HS-5 (cell line): ENCODE results near the gene MEGF6.
"Not testable (repeated sequence)": the region's sequence is repeated elsewhere in the genome, so short reads cannot be mapped to it uniquely, and the experiment has no call there.

ENCODE experiments used
- DNase-seq: peaks from one replicate; pipeline ENCODE4 v3.0.0-alpha.2; 2012; ENCODE audit warnings: low read depth

MEGF6 gene

DNA sequence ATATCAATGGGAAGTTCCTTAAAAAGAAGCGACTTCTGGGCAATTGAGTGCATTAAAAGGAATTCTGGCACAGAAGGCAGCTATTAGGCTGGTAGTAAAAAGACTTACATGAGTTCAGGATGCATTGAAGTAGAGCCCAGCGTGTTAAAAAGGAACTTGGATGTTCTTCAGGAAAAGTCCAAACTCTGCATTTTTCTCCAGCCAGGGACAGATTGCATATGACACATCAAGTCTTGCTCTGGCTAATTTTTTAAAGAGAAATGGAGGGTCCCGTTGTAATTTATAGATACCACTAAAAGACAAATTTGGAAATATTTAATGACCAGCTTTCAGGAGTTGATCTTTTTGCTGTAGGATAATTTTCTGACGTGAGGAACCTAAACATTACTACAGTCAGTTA is 14.7 kb upstream of the MEGF6 start:
- DNase-seq, result no peak

GRCh38 chr1:3625151-3625907 is 14.0 kb upstream of the MEGF6 start:
- DNase-seq, result no peak

GRCh38 chr1:3624200-3625136 is 13.2 kb upstream of the MEGF6 start, which contains the start of gene TPRG1L:
Gene TPRG1L, plus strand, starts transcription at chr1:3625015. Its CDS starts 58 bp downstream, at chr1:3625073.
- peak; percentile 69 for DNase-seq

DNA sequence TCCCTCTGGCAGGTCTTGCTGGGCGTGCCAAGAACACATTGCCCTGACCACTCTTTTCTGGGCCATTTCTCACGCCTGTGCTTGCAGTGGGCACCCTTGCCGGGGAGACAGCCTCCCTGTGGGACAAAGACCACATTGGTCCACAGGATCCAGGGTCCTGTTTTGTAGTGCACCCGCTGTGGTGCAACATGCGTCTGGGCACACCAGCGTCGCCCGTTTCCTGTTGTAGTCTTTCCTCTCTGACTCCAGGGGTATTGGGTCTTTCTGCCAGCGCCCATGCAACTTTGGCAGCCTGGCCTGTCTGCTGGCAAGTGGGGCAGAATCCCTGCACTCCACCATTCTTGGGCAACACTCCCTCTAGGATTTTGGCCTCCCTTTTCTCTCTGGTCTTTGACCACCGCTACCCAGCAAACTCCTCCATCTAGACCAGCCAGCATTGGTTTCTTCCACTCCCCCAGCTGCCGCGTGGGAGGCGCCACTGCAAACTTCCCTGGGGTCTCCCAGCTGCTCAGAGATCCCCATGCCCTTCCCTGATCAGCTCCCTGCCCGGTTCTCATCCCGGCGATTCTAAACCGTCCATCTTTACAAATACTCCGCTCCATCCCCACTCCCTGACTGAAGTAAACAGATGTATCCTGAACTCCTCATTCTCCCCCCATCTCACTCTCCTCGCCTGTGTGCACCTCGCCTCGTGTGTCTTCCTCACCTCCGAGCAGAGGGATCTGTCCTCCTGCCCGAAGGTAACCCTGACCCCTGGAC is 12.3 kb upstream of the MEGF6 start:
- DNase-seq, result no peak

DNA sequence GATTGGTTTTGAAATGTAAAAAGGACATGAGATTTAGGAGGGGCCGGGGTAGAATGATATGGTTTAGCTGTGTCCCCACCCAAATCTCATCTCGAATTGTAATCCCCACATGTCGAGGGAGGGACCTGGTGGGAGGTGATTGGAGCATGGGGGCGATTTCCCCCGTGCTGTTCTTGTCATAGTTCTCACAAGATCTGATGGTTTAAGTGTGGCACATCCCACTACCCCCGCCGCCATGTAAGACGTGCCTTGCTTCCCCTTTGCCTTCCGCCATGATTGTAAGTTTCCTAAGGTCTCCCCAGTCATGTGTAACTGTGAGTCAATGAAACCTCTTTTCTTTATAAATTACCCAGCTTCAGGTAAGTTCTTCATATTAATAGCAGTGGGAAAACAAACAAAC is 10.8 kb upstream of the MEGF6 start:
- not testable (repeated sequence) for DNase-seq

DNA sequence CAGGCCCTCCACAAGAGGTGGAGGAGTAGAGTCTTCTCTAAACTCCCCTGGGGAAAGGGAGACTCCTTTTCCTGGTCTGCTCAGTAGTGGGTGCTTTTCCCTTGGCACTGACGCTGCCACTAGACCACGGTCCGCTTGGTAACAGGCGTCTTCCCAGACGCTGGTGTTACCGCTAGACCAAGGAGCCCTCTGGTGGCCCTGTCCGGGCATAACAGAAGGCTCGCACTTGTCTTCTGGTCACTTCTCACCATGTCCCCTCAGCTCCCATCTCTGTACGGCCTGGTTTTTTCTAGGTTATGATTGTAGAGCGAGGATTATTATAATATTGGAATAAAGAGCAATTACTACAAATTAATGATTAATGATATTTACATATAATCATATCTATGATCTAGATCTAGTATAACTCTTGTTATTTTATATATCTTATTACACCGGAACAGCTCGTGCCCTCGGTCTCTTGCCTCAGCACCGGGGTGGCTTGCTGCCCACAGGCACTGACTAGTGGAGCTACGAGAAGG is 9.9 kb upstream of the MEGF6 start:
- DNase-seq, result not testable (repeated sequence)

DNA sequence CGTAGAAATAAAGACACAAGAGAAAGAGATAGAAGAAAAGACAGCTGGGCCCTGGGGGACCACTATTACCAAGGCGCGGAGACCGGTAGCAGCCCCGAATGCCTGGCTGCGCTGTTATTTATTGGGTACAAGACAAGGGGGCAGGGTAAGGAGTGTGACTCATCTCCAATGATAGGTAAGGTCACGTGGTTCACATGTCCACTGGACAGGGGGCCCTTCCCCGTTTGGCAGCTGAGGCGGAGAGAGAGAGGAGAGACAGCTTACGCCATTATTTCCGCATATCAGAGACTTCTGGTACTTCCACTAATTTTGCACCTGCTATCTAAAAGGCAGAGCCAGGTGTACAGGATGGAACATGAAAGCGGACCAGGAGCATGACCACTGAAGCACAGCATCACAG is 9.4 kb upstream of the MEGF6 start:
- no peak for DNase-seq

- peak; percentile 45 for DNase-seq
Measured at GRCh38 chr1:3618881-3619671, 7.8 kb upstream of the MEGF6 start.

GRCh38 chr1:3618531-3618880 is 7.2 kb upstream of the MEGF6 start:
- no peak for DNase-seq

- DNase-seq, result no peak
Measured at GRCh38 chr1:3617806-3618345, 6.6 kb upstream of the MEGF6 start.

- DNase-seq, result no peak
Measured at GRCh38 chr1:3616861-3617260, 5.6 kb upstream of the MEGF6 start.

- no peak for DNase-seq
Measured at GRCh38 chr1:3614755-3615742, 3.7 kb upstream of the MEGF6 start.

GRCh38 chr1:3612123-3612522 is 815 bp upstream of the MEGF6 start:
- DNase-seq, result no peak

DNA sequence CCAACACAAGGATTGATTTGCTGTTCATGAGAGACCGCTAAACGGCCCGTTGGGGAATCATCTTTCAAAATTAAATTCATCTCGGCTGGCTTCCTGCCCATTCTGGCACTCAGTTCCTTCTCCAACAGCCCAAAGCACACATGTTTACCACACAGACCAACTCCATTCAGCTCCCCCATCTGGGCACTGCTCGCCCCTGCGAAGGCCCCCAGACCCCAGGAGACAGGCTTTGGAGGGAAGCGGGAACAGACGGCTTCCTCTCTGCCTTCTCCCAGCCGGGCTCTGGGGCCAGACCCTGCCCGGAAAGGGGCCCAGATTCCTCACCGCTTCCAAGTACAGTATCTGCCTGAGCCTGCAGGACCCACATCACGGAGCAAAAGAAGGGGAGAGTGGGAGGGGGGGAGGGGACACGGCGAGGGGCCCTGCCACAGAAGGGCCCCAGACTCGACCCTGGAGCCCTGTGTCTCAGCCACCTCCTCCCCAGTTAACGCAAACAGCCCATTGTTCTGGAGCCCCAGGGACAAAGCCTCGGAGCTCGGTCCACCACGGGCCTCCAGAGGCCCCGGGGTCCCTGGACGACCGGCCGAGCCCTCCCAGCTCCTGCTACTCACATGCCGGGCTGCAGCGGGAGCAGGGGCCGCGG is 660 bp downstream of the MEGF6 start:
- no peak for DNase-seq

- no peak for DNase-seq
Measured at GRCh38 chr1:3609769-3610526, 1.4 kb downstream of the MEGF6 start.

DNA sequence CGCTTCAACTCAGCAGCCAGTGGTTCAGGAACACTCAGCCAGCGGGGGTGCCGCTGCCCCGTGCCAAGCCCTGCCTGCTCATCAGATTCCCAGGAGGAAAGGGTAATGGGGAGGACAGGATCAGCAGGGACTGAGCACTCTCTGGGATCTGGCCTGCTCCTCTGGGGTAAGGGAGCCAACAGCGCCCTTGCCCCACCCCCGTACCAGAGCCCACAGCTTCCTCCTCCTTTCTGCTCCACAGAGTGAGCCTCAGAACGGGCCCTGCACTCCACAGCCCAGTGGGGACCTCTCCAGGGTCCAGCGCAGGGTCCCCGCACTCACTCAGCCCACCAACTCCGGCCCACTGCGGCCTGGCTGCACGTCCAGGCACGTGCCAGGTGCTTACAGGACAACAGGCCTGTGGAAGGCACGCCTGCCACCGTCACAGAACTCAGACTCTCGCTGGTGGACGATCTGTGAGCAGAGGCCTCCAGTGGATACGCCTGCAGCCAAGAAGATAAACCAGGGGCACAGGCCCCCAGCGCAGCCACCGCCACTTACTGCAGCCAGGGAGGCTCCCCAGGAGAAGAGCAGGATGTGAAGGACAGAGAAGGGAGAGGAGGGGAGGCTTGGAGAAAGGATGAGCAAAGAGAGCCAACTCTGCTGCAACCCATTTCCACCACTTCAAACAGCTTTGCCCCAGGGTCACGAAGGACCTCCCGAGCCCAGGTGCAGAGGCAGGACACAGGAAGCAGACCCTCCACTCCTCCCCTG is 2.1 kb downstream of the MEGF6 start:
- no peak for DNase-seq

DNA sequence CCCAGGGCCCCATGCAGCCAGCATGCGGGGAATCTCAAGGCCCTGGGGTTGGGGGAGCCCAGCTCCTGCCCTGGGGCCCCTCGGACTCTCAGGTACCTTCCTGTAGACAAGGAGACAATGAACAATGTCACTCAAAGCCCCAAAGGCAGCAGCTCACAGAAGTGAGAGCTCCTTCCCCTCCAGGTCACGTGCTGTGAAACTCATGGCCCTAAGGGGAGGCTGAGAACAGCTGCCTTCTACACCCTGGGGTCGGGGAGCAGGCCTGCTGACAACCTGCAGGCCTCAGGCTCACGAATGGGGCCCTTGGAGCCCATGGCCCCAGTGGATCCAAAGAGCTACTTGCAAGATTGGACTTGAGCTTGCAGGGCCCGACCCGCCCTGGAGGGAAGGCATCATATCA is 3.2 kb downstream of the MEGF6 start:
- DNase-seq, result no peak

- DNase-seq, result no peak
Measured at GRCh38 chr1:3607703-3608065, 3.6 kb downstream of the MEGF6 start.
